GM21825 (cell line): Measurements from ENCODE around the gene F13A1.

Experiments
- ATAC-seq: cut with Tn5 transposase; IDR thresholded peaks from one replicate; pipeline ENCODE4 v1.9.1; 2021; ENCODE audit warnings: mild to moderate bottlenecking, moderate library complexity; ENCODE audit not compliant: unreplicated experiment

Gene F13A1

DNA sequence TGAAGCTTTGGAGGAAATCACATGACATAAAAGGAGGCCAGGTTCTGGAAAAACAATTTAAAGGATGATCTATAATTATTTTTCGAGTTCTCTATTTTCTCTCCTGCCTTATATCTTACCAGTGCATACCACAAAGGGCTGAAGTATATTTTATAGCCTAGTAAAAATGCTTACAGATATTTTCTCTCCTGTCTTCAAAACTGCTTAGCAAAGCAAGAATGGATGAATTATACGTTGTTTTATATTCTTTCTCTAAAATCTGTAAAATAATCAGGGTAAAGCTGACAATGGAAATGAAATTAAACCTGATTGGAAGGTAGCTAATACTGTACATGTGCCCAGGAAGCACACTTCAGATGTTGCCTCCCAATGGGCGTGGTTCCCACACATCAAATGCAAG, 123.7 kb downstream of the F13A1 start:
- no peak for ATAC-seq

DNA sequence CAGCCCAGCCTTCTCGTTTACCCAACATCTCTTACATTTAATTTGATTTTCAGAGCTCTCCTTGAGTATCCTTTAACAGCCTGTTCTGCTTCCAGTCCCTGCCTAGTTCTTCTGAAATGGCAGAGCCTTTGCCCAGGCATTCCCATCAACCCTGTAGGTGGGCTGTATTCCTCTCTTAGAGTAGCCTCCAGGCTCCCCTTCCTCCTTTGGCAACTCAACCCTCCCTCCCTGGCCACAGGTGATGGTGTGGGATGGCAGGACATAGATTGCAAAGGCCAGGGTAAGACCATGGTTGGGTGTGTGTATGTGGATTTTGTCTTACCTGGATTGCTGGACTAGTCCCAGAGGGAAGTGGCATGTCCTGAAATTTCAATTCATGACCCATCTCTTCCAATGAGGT, 125.4 kb downstream of the F13A1 start:
- no peak for ATAC-seq

DNA sequence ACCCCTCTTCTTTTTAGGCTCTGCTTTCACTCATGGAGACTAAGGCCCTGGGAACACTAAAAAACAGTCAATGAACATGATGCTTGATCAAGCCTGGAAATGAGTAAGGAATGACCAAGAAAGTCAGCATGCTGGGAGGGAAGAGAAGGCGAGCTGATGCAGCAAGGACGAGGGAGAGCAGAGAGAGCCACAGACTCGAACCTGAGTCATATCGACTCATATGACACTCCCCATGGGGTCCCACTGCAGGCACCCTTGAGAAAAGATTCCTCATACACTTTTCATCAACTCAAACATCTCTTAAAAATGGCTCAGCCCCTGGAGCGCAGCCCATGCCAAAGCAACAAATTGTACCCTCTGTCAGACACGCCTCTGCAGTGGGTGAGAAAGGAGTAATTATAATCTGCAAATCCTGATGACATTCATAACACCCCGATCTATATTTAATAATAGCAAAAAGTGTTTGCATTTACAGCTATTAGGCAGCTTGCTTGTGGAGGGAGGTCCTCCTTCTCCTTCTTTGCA, 127.2 kb downstream of the F13A1 start:
- no peak for ATAC-seq

DNA sequence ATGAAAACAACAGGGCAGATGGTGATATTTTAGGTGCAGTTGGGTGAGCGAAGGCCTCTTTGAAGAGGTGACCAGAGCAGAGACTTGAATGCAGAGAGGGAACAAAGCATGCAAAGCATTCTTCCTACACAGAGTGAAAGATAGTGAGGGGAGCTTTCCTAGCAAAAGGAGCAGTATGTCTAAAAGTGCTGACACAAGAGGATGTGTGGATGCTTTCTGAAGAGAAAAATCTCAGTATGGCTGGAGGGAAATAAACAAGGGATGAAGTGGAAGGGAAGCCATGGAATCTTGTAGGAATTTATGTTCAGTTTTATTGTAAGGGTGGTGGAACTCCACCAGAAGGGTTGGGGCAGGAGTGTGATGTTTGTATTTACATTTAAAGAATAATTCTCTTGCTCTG, 128.6 kb downstream of the F13A1 start:
- ATAC-seq = no peak

DNA sequence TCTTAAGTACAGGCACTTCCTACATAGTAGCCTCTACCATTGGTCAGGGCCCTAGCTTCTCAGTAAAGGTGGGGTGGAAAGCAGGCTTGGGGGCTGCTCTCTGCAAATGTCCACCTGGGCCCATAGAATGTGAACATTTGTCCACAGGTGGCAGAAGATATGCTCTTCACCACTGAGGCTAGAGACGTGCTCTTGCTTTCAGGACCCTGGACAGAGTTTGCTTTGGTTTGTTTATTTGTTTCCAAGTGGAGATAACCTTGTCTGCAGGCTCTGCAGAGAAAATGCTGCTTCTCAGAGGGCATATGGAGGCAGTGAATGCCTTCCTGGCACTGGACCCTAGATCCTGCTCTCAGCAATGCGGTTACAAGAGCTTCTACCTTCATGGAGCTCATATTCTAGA, 129.0 kb downstream of the F13A1 start:
- ATAC-seq = no peak

DNA sequence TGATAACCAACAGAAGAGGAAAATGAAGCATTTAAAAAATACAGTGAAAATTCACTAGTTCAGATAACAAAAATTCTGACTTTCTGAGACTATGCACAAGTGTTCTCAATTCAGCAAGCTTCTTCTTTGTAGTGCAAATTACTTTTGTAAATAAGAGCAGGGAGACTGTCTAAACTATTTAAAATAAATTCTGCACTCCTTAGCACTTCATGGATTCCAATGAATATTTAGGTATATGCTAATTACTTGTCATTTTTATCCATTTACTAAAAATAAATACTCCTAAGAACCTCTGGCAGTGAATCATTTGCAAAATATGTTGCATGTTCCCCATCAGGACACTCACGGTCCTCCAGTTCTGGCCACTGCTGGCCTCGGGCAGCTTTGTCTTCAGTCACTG, 139.8 kb downstream of the F13A1 start:
- ATAC-seq = no peak

DNA sequence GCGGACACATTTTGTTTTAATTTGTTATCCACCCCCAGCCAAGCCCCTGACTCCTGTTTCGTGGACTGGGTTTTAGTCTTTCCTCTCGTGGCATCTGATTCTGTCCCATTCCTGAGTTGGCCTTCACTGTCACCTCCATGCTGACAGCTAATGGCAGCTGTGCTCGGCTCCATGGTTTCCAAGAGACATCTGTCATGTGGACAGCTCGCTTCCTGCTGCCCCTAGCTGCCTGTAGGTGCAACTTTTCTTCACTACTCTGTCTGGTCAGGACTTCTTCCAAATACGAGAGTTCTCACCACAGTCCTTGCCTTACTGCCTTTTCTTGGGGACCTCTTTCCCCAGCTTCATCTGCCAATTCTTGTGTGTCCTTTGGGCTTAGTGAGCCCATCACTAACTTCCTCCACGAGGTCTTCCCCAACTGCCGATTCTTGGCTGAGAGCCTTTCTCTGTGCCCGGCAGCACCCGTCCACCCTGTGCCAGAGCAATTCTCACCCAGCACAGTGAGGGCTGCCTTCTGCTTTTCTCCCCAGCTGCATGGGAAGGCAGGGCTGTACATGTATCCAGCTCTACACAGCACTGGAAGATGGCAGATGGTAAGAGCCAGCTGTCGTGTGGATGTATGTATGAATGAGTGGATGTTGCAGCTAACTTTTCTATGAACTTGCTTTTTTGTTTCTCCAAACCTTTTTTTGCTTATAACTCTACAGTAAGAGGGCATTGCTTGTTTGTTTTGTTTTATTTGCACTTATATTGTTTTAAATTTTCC, 140.4 kb downstream of the F13A1 start:
- no peak for ATAC-seq

DNA sequence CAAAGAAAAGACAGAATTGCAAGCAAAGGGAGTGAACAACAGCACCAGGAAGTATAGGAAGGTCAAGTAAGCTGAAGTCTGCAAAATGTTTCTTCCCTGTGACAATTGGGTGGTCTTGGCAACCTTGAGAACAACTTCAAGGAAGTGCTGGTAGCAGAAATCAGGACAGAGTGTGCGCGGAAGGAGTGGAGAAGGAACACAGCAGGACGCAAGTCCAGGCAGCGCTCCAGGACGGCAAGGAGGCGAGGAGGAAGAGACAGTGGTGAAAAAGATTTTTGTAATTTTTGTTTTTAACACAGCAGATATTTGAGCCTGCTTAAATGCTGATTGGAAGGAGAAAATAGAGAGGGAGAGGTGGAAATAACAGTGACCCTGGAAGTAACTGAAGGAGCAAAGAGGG, 141.7 kb downstream of the F13A1 start:
- no peak for ATAC-seq

DNA sequence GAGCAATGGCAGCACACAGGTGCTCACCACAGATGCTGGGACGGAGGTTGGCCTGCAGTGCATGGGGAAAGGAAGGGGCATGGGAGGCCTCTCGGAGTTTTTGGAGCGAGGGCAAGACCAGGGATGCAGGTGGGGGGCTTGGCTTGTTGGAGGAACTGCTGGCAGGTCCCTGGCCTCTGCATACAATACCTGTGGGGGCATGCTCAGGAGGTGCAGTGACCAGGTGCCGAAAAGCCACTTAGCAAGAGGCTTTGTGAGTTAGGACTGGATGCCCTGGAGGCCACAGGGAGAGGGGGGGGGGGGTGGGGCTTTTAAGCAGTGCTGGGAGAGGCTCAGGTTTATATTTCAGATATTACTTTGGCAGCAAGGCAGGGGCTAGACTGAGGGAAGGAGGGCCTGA, 142.7 kb downstream of the F13A1 start:
- ATAC-seq = no peak

DNA sequence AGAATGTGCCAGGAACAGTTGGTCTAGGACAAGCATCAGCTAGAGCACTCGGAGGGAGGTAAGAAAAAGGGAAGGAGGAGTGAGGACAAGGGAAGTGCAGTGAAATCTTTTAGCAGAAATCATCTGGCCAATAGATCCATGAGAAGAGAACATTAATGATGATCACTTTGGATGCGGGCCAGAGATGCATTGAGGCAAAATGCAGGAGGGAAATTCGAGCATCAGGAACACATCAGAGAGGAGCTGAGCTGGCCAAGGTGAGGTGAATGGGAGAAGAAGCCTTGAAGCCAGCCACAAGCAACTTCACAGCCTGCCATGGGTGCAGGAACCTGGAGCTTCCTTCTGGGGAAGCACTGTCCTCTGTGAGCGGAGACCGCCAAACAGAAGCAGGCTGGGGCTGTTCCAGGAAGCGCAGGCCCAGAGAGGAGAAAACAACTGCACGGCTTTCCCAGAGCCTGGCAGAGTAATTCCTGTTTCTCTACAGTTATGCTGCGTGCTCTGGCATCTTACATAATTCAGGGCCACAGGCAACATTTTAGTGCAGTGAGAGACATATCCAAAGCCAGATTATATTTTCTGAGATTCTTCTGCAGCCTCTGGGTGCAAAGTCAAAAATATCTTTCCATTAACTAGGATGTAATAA, 143.8 kb downstream of the F13A1 start:
- no peak for ATAC-seq

DNA sequence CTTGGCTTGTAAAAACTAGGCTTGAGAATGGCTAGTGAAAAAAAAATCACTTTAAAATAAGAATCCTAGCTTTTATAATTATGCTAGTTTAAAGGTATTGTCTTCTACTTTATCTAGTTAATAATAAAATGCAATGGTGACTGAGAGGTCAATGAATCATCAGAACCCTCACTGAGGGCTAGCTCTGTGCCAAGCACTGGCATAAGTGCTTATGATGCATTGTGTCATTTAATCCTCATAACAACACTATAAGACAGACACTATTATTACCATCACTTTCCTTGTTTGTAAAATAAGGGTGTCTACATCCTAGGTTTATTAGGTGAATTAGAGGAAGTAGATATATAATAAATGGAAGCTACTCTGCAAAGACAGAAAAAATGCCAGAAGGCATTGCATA, 144.3 kb downstream of the F13A1 start:
- ATAC-seq = no peak

DNA sequence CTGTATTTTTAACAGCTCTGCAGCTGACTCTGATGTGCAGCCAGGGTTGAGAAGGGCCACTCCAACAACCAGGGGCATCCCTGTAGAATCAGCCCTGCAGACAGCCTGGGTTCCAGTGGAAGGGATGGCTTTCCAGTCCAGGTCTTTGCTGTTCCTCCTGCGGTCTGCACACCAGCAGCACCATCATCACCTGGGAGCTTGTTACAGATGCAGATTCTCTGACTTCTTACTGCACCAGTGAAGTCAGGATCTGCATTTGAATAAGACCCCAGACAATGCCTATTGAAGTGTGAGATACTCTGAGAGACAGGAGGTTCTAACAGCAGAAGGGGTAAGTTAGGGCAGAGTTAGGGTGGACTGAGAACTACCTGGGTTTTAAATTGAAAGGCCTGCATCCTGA, 151.3 kb downstream of the F13A1 start:
- ATAC-seq = no peak

DNA sequence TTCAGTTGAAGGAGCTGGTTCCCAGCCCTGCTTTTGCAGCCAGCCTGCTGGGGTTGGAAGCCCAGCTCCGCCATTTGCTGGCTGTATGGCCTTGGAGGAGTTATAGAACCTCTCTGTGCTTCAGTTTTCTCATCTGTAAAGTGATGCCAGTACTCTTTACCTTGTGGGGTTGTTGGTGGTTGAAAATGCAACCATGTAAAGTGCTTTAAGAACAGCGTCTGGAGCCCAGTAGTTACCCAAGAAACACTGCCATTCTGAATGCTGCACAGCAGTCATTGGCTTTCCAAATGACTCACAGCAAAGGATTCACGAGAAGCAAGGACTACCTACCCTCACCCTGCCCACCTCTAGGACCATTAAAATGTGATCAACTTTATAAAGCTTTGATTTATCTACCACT, 154.4 kb downstream of the F13A1 start:
- no peak for ATAC-seq

DNA sequence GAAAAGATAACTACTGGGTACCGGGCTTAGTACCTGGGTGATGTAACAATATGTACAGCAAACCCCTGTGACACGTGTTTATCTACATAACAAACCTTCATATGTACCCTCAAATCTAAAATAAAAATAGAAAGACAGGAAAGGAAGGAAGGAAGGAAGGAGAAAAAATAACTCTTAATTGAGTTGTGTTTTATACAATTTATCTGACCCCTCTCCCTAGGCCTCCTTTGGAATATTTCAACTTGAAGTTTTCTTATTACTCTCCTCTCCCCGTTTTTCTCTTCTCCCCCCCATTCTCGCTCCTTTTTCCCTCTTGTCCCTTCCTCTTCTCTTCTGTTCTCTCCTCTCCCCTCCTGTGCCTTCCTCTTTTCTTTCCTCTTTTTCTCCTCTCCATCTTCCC, 156.1 kb downstream of the F13A1 start:
- ATAC-seq = no peak

DNA sequence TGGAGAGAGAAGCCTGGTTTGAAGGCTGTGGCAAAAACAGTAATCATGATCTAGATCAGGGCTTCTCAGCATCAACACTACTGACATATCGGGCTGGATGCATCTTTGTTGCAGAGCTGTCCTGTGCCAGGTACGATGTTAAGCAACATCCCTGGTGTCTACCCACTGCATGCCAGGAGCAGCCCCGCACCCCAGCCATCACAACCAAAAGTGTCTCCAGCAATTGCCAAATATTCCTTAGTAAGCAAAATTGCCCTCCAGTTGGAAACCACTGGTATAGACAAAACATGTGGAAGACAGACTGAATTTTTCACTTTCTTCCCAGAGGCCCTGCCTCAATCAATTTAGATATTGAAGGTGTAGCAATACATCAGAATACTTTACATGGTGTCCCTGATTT, 166.1 kb downstream of the F13A1 start:
- ATAC-seq = no peak

DNA sequence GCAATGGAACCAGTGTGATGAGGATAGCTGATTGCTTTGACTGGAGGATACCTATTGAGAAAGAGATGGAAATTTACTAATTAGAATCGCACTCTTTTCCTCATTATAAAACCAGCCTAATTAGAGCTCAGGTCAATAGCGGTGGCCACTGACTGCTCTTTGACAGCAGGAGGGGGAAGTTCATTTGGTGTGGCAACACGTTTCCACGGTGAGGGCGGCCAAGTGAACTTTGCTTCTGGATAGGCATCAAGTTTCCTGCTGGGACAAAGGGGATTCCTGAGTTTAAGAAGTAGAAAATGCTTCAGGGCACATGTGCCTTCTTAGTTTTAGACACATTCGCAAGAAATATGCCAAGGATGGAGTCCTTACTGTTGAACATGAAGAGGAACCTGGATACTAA, 168.4 kb downstream of the F13A1 start:
- ATAC-seq = no peak

DNA sequence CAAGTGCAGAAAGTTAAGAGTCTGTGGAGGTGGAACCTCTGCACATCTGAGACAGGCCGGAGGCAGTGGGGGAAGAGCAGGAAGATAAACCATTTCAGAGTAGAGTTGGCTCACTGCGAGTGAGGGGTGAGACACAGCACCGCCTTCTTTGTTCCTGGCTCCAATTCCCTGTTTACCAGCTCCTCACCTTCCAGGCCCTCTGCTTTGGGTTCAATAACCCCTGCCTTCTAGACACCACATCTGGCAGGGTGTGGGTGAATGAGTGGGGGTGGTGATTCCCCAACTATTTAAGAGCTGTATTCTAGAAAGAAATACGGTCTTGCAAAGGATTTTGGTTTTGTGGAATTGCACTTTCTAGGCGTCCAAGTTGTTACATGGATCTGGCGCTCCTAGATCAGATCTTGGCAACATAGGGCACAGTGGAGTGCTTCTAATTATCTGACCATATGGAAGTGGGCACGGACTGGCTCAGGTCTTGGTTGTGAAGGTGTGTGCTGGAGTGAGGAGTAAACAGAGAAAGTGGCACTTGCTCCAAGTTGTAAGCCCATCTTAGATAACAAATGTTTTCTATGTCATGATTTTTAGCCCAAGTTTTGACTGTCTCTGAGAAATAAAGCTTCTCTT, 172.2 kb downstream of the F13A1 start:
- ATAC-seq = no peak

DNA sequence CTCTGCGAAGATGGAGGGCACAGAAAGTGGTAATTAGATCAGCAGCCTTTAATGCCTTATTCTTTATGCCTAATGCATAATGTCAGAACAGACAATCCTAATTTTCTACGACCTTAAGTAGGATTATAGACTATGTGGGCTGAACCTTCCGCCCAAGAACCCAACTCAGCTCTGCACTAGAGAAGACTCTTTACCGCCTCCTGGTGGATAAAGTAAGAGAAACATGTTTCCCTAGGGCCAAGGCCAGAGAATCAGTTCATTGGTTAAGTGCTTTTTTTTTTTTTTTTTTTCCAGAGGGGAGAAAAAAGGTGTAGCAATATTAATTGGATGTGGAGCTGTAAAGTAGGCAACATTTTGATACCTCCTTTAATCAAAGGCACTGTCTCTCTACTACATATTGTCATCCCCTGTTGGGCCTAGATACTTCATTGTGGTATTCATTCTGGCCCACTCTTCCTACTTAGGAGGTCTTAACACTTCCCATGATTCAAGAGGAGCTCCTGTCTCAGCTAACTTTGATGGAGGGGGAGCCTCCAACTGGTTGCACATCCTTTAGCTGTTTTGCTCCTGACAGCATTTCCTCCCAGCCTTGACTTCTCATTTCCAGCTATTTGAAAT, 188.9 kb downstream of the F13A1 start:
- ATAC-seq = no peak

DNA sequence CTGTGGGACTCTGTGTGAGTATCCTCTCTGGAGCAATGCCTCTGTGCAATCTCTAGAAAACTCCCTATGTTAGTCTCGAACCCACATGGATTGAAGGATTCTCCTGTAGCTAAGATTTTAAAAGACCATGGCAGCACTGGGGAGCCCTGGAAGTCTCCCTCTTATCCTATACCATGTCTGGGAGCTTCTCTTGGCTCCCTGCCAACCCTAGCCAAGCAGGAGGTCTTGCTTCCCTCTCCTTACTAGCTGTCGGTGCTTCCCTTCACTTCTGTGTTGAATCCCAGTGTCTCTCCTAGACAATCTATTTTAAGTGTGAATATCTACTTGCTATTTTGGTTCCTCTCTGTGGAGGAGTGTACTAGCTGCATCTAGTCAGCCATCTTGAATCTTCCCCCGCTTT, 195.0 kb downstream of the F13A1 start:
- no peak for ATAC-seq

DNA sequence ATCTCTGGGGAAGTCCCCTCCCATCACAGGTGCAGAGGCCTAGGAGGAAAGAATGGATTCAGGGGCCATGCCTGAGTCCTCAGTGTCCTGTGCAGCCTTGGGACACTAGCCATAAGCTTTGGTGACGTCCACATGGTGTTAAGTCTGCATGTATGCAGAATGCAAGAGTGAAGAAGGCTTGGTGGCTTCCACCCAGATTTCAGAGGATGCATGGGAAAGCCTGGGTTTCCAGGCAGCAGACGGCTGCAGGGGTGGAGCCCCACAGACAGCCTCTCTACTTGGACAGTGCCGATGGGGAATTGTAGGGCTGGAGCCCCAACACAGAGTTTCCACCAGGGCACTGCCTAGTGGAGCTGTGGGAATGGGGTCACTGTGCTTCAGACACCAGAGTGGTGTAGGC, 196.7 kb downstream of the F13A1 start:
- ATAC-seq = no peak

DNA sequence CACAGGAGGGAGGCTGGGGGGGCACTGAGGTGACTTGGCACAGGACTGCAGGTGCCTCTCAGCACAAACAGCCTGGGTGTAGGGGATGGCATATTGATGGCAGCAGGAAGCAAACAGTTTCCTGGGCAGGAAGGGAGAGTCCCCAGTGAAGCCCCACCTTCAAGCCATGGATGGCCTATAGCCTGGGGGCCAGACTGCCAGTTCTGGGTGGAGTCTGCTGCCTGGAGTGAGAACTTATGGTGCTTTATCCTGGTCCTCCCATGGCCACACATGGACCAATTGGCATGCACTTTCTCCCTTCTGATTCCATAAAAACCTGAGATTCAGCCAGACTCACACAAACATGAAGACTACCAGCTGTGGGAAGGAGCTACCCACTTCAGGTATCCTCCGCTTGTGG, 198.5 kb downstream of the F13A1 start:
- ATAC-seq = no peak
